NCI-H187 treated with DMSO at 0.1 percent for 48 hours (cell line): ENCODE measurements around the gene OOSP4A.
"Not testable (repeated sequence)": the region's sequence is repeated elsewhere in the genome, so short reads cannot be mapped to it uniquely, and the experiment has no call there.

Source experiments
- DNase-seq: peaks from one replicate; lab custom pipeline; 2025; lab: John Stamatoyannopoulos, UW

The OOSP4A gene

GRCh38 chr11:59981106-59981770, 17.4 kb downstream of the OOSP4A start:
- no peak for DNase-seq

GRCh38 chr11:59982037-59982436, 18.2 kb downstream of the OOSP4A start:
- DNase-seq, result not testable (repeated sequence)

- DNase-seq, result no peak
These were observed 19.4 kb downstream of the OOSP4A start for GRCh38 chr11:59983212-59983611.

GRCh38 chr11:59984368-59984767, 20.5 kb downstream of the OOSP4A start:
- no peak for DNase-seq

- DNase-seq, result no peak
These were observed 26.6 kb downstream of the OOSP4A start for GRCh38 chr11:59990421-59990820.

GRCh38 chr11:59992425-59992824, 28.6 kb downstream of the OOSP4A start:
- no peak for DNase-seq

GRCh38 chr11:59997800-59998199, 34.0 kb downstream of the OOSP4A start:
- no peak for DNase-seq

- DNase-seq, result no peak
These were observed 35.9 kb downstream of the OOSP4A start for GRCh38 chr11:59999691-60000090.

- no peak for DNase-seq
These were observed 39.9 kb downstream of the OOSP4A start for GRCh38 chr11:60003729-60004128.

- no peak for DNase-seq
These were observed 41.5 kb downstream of the OOSP4A start for GRCh38 chr11:60005360-60005759.

- no peak for DNase-seq
These were observed 53.0 kb downstream of the OOSP4A start, which contains the start of gene OOSP4B for GRCh38 chr11:60016881-60017280. Gene OOSP4B (plus strand): TSS chr11:60017181.

GRCh38 chr11:60018058-60018457, 54.2 kb downstream of the OOSP4A start:
- DNase-seq, result no peak
